ENCODE measurements around the gene CACHD1. TPM values are rescaled to one million over a fixed set of nuclear protein-coding genes. Genes with fewer than 3 reads are reported as not detected.

The CACHD1 gene
- total RNA-seq, 1 experiment from 2014 or later = 8.4 TPM

DNA sequence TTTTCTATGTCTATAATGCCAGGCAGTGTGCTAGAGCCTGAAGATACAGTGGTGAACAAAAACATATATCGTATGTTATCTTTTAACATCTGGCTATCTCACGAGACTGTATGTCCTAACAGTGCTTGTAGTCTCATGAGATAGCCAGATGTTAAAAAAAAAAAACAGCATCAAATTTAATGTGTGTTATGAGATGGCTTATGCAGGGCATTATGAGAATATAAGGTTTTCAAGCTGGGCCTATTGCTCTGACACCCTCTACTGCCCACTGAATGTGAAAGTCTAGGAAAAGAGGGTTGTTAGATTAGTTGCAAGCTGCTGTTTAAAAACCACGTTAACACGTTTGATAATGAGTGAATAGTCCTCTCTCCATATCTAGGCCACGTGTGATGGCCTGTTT, 109.8 kb downstream of the CACHD1 start:
- no peak overlapping the region for H3K27ac ChIP-seq (ENCODE audit: low read depth, low read length)
- no peaks in the 10 kb centered on the region for H3K36me3 ChIP-seq (ENCODE audit: control insufficient read depth in 1 of 2, insufficient read depth in 2 of 2, low read length in 2 of 2)
- no peak for ATAC-seq
- BruUV-seq (replicated peaks) = no TSS peak
- ChIA-PET POLR2A (no interaction called here), RAD21 (ENCODE audit: low non-redundant PET in 1 of 2, low total read pairs in 2 of 2, uncharacterized antibody in 2 of 2, unreplicated experiment in 2 of 2) (no interaction called here), CTCF (no interaction called here)
- no peaks in the 10 kb centered on the region for H3K9me2 ChIP-seq (ENCODE audit: insufficient read depth)
- no peaks in the 10 kb centered on the region for H3K27me3 ChIP-seq (ENCODE audit: insufficient read depth, low read length)
- DNase-seq (ENCODE audit: low read depth, low spot score) = no peak
- H3K4me1 ChIP-seq (ENCODE audit: control insufficient read depth in 1 of 2, insufficient read depth in 2 of 2, low read length in 2 of 2) = no peaks in the 10 kb centered on the region
- H3K4me2 ChIP-seq (ENCODE audit: low read length) = no peak overlapping the region
- no peak overlapping the region for H2AFZ ChIP-seq (ENCODE audit: low read depth, low read length, poor library complexity, severe bottlenecking)
- intact Hi-C loops (cut with micrococcal nuclease) = no loop called here
- TF ChIP-seq CBX3 (IDR thresholded peaks at IDR 0.05; ENCODE audit: low read depth) = no peak
- TF ChIP-seq TCF7L2 (IDR thresholded peaks at IDR 0.05; ENCODE audit: borderline replicate concordance, extremely low read depth, insufficient read depth, insufficient read length) = no peak
- TF ChIP-seq CEBPB (IDR thresholded peaks at IDR 0.05; ENCODE audit: low read depth) = no peak
- TF ChIP-seq, protein P1, sequence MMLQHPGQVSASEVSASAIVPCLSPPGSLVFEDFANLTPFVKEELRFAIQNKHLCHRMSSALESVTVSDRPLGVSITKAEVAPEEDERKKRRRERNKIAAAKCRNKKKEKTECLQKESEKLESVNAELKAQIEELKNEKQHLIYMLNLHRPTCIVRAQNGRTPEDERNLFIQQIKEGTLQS (IDR thresholded peaks at IDR 0.05) = no peak
- TF ChIP-seq SRF (IDR thresholded peaks at IDR 0.05; ENCODE audit: low read depth) = no peak
- TF ChIP-seq POLR2AphosphoS5 (IDR thresholded peaks at IDR 0.05; ENCODE audit: low read depth, low read length) = no peak
- TF ChIP-seq ZFX (IDR thresholded peaks at IDR 0.05) = no peak
- TF ChIP-seq ELF1 (IDR thresholded peaks at IDR 0.05; ENCODE audit: borderline replicate concordance, low read depth) = no peak
- no peak for TF ChIP-seq POLR2A (IDR thresholded peaks at IDR 0.05; ENCODE audit: borderline replicate concordance, extremely low read depth, insufficient read depth, insufficient read length)
- TF ChIP-seq, protein P2, sequence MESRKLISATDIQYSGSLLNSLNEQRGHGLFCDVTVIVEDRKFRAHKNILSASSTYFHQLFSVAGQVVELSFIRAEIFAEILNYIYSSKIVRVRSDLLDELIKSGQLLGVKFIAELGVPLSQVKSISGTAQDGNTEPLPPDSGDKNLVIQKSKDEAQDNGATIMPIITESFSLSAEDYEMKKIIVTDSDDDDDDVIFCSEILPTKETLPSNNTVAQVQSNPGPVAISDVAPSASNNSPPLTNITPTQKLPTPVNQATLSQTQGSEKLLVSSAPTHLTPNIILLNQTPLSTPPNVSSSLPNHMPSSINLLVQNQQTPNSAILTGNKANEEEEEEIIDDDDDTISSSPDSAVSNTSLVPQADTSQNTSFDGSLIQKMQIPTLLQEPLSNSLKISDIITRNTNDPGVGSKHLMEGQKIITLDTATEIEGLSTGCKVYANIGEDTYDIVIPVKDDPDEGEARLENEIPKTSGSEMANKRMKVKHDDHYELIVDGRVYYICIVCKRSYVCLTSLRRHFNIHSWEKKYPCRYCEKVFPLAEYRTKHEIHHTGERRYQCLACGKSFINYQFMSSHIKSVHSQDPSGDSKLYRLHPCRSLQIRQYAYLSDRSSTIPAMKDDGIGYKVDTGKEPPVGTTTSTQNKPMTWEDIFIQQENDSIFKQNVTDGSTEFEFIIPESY (IDR thresholded peaks at IDR 0.05; ENCODE audit: extremely low read depth, insufficient replicate concordance, low read length) = no peak
- TF ChIP-seq, protein P3, sequence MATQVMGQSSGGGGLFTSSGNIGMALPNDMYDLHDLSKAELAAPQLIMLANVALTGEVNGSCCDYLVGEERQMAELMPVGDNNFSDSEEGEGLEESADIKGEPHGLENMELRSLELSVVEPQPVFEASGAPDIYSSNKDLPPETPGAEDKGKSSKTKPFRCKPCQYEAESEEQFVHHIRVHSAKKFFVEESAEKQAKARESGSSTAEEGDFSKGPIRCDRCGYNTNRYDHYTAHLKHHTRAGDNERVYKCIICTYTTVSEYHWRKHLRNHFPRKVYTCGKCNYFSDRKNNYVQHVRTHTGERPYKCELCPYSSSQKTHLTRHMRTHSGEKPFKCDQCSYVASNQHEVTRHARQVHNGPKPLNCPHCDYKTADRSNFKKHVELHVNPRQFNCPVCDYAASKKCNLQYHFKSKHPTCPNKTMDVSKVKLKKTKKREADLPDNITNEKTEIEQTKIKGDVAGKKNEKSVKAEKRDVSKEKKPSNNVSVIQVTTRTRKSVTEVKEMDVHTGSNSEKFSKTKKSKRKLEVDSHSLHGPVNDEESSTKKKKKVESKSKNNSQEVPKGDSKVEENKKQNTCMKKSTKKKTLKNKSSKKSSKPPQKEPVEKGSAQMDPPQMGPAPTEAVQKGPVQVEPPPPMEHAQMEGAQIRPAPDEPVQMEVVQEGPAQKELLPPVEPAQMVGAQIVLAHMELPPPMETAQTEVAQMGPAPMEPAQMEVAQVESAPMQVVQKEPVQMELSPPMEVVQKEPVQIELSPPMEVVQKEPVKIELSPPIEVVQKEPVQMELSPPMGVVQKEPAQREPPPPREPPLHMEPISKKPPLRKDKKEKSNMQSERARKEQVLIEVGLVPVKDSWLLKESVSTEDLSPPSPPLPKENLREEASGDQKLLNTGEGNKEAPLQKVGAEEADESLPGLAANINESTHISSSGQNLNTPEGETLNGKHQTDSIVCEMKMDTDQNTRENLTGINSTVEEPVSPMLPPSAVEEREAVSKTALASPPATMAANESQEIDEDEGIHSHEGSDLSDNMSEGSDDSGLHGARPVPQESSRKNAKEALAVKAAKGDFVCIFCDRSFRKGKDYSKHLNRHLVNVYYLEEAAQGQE (IDR thresholded peaks at IDR 0.05; ENCODE audit: low read depth) = no peak
- TF ChIP-seq SIN3A (IDR thresholded peaks at IDR 0.05; ENCODE audit: low read depth) = no peak
- TF ChIP-seq ZNF274 (IDR thresholded peaks at IDR 0.05; ENCODE audit: low read depth, low read length) = no peak
- no peaks in the 10 kb centered on the region for H4K20me1 ChIP-seq (ENCODE audit: insufficient read depth)
- no peak overlapping the region for H3K9ac ChIP-seq (ENCODE audit: low read length)
- no peaks in the 10 kb centered on the region for H3K79me2 ChIP-seq (ENCODE audit: insufficient read depth, low read length)
- H3K9me3 ChIP-seq (ENCODE audit: control insufficient read depth in 1 of 2, insufficient read depth in 1 of 2, low read depth in 1 of 2, low read length in 2 of 2) = no peaks in the 10 kb centered on the region
- no peak overlapping the region for H3K4me3 ChIP-seq (replicated peaks in 1 of 2; ENCODE audit: low read depth in 1 of 2, low read length in 2 of 2)

Data from HCT116 (cell line).